Mesenchymal stem cell (in vitro differentiated cells and primary cell): ENCODE data around the gene AMIGO3.
"Not testable (repeated sequence)": the region's sequence is repeated elsewhere in the genome, so short reads cannot be mapped to it uniquely, and the experiment has no call there.

Experiments used
- DNase-seq: peaks from one replicate; pipeline ENCODE4 v3.0.0-alpha.2; 2013
- H2AFZ ChIP-seq: one replicate; pipeline ENCODE4 v1.6.1; 2013; ENCODE audit warnings: low read depth, mild to moderate bottlenecking, control low read depth, inconsistent platforms, low read length, moderate library complexity
- H2AK5ac ChIP-seq: 2 replicates; pipeline ENCODE4 v1.6.1; 2013; ENCODE audit warnings: low read length, moderate library complexity, mild to moderate bottlenecking, inconsistent platforms; ENCODE audit not compliant: severe bottlenecking
- H2BK120ac ChIP-seq: one replicate; pipeline ENCODE4 v1.6.1; 2013; ENCODE audit warnings: low read depth, mild to moderate bottlenecking, inconsistent platforms, low read length, moderate library complexity
- H2BK12ac ChIP-seq, 2 experiments: one replicate each; pipeline ENCODE4 v1.6.1; 2013; ENCODE audit warnings: inconsistent platforms in 2 of 2, low read length in 2 of 2, mild to moderate bottlenecking in 2 of 2, moderate library complexity in 2 of 2, control low read depth in 1 of 2
- H2BK15ac ChIP-seq: one replicate; pipeline ENCODE4 v1.6.1; 2013; ENCODE audit warnings: mild to moderate bottlenecking, low read depth, inconsistent platforms; ENCODE audit not compliant: poor library complexity, severe bottlenecking
- H2BK5ac ChIP-seq: 2 replicates; pipeline ENCODE4 v1.6.1; 2013; ENCODE audit warnings: low read depth, mild to moderate bottlenecking, low read length, control low read depth, inconsistent platforms; ENCODE audit not compliant: poor library complexity, severe bottlenecking
- H3K14ac ChIP-seq, 2 experiments: one replicate each; pipeline ENCODE4 v1.6.1; 2013; ENCODE audit warnings: inconsistent platforms in 2 of 2, low read length in 2 of 2, control low read depth in 1 of 2, mild to moderate bottlenecking in 1 of 2, moderate library complexity in 1 of 2
- H3K18ac ChIP-seq, 2 experiments: one replicate each; pipeline ENCODE4 v1.6.1; 2013; ENCODE audit warnings: inconsistent platforms in 2 of 2, low read length in 2 of 2, control low read depth in 1 of 2, low read depth in 1 of 2, mild to moderate bottlenecking in 1 of 2
- H3K23ac ChIP-seq, 2 experiments: one replicate each; pipeline ENCODE4 v1.6.1; 2013; ENCODE audit warnings: inconsistent platforms in 2 of 2, low read length in 2 of 2, mild to moderate bottlenecking in 2 of 2, moderate library complexity in 2 of 2, control low read depth in 1 of 2
- H3K27ac ChIP-seq: 2 replicates; pipeline ENCODE4 v1.5.1; 2013; ENCODE audit warnings: mild to moderate bottlenecking, moderate library complexity, low read length, control low read depth, inconsistent platforms; ENCODE audit not compliant: poor library complexity, severe bottlenecking
- H3K27me3 ChIP-seq, 2 experiments: 2 replicates each; pipeline versions ENCODE4 v1.6.1 to v1.7.0; 2013; ENCODE audit warnings: low read length in 2 of 2, mild to moderate bottlenecking in 2 of 2, moderate library complexity in 2 of 2, control low read depth in 1 of 2, inconsistent platforms in 1 of 2; ENCODE audit not compliant: control insufficient read depth in 1 of 2, insufficient read depth in 1 of 2
- H3K36me3 ChIP-seq, 2 experiments: 2 replicates each; pipeline versions ENCODE4 v1.6.1 to v1.7.0; 2013; ENCODE audit warnings: low read length in 2 of 2, control low read depth in 1 of 2, inconsistent platforms in 1 of 2, low read depth in 1 of 2, mild to moderate bottlenecking in 1 of 2; ENCODE audit not compliant: insufficient read depth in 2 of 2, control insufficient read depth in 1 of 2
- H3K4ac ChIP-seq, 2 experiments: one replicate each; pipeline ENCODE4 v1.6.1; 2013; ENCODE audit warnings: inconsistent platforms in 2 of 2, low read length in 2 of 2, mild to moderate bottlenecking in 2 of 2, moderate library complexity in 2 of 2, control low read depth in 1 of 2, low read depth in 1 of 2
- H3K4me1 ChIP-seq: 2 replicates; pipeline ENCODE4 v1.6.1; 2013; ENCODE audit warnings: low read depth, low read length, control low read depth; ENCODE audit not compliant: control insufficient read depth, insufficient read depth
- H3K4me2 ChIP-seq: 2 replicates; pipeline ENCODE4 v1.6.1; 2013; ENCODE audit warnings: low read length, mild to moderate bottlenecking, inconsistent platforms; ENCODE audit not compliant: poor library complexity, severe bottlenecking
- H3K4me3 ChIP-seq, 2 experiments: 2 replicates each; pipeline versions ENCODE4 v1.5.1 to v1.7.0; 2013; ENCODE audit warnings: low read length in 2 of 2, mild to moderate bottlenecking in 2 of 2, control low read depth in 1 of 2, low read depth in 1 of 2; ENCODE audit not compliant: insufficient read depth in 1 of 2
- H3K79me1 ChIP-seq: replicated peaks from 2 replicates; pipeline ENCODE4 v1.6.1; 2013; ENCODE audit warnings: mild to moderate bottlenecking, control low read depth, low read length, inconsistent platforms; ENCODE audit not compliant: poor library complexity, severe bottlenecking
- H3K9ac ChIP-seq: 2 replicates; pipeline ENCODE4 v1.7.0; 2013; ENCODE audit warnings: mild to moderate bottlenecking, low read length, moderate library complexity
- H3K9me3 ChIP-seq: 2 replicates; pipeline ENCODE4 v1.7.0; 2013; ENCODE audit warnings: mild to moderate bottlenecking, low read length; ENCODE audit not compliant: control insufficient read depth
- H4K8ac ChIP-seq: one replicate; pipeline ENCODE4 v1.6.1; 2013; ENCODE audit warnings: inconsistent platforms, mild to moderate bottlenecking, low read length, moderate library complexity
- H4K91ac ChIP-seq: one replicate; pipeline ENCODE4 v1.6.1; 2013; ENCODE audit warnings: mild to moderate bottlenecking, low read length, inconsistent platforms
- WGBS: methylation state at CpG from one replicate; pipeline ENCODE4 v1.1.7; 2013; ENCODE audit warnings: mixed read lengths; 5-methylcytosine and 5-hydroxymethylcytosine counted together

AMIGO3 gene

DNA sequence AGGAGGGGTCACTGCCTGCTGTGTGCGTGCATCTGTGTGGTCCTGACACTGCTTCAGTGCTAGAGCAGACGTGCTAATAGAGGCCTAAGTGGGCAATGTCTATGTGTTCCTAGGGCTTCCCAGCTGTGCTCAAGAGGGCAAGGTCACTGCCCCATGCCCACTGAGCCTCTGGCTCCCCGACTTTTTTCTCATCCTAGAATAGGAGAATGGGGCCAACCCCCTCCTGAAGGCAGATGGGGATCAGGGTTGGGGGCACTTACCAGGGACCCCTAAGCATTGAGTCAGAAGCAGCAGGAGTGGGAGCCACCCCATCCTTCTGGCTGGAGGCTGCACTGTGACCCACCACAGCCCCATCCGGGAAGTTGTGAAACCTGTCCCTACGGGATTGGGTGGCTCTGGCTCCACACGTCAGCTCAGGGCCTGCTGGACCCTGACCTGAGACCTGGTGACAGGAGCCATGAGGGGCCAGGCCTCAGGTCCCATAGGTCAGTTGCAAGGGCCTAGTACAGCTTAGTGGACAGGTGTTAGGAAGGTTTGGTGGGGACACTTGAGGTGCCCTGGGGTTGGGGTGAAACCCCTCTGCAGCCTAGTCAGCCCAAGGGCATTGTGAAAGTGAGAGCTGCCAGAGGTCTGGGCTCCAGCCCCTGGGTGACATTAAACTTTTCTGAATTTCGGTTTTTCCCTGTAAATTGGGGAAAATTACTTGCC lies 31.0 kb downstream of the AMIGO3 start:
- Histone ChIP-seq H3K4ac (peak overlapping the region in 1 of 2 experiments; percentile 24), H2BK12ac (peak overlapping the region in 1 of 2 experiments; percentile 10), H3K36me3 (peaks cover 10 to 19% of the 10 kb centered on the region in 2 experiments), H3K79me1 (peaks cover 13% of the 10 kb centered on the region), H3K4me3 (peak overlapping the region in 1 of 2 experiments; percentile 96), H3K4me1 (peaks cover 27% of the 10 kb centered on the region), H4K8ac (peak overlapping the region; percentile 20), H3K9ac (peak overlapping the region; percentile 95), H2AK5ac (peak overlapping the region; percentile 3)
- not testable (repeated sequence) for H2BK5ac ChIP-seq, H4K91ac ChIP-seq, H3K27ac ChIP-seq, DNase-seq, H3K9me3 ChIP-seq, H3K14ac ChIP-seq, H3K23ac ChIP-seq, H3K27me3 ChIP-seq, H2AFZ ChIP-seq, H3K18ac ChIP-seq, H3K4me2 ChIP-seq, H2BK15ac ChIP-seq, H2BK120ac ChIP-seq
- 97% methylated on average over 6 of the region's 7 CpGs for WGBS

DNA sequence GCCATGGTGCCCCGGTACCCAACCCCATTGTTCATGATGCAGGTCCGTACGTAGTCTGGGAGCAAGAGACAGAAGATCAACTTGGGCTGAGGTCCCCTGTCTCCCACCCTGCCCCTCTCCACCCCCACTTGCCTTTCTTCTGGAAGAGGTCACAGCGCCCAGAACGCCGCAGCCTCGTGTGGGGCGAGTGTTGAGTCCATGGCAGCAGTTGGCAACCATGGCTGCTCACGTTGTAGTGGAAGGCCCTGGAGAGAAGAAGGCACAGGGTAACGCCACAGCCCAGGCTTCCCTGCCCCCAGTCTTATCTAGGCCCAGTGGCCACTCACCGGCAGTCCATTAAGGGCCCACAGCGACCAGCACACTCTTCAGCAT lies 32.1 kb downstream of the AMIGO3 start:
- H3K18ac ChIP-seq, H3K4ac ChIP-seq, H2BK5ac ChIP-seq, H4K91ac ChIP-seq, H2BK120ac ChIP-seq, H2AFZ ChIP-seq, DNase-seq, H4K8ac ChIP-seq, H3K14ac ChIP-seq, H3K4me3 ChIP-seq, H3K4me2 ChIP-seq, H3K9me3 ChIP-seq, H3K27ac ChIP-seq, H3K23ac ChIP-seq, H2AK5ac ChIP-seq, H2BK12ac ChIP-seq, H2BK15ac ChIP-seq, H3K9ac ChIP-seq, H3K27me3 ChIP-seq: not testable (repeated sequence)
- Histone ChIP-seq H3K4me1 (peaks cover 38% of the 10 kb centered on the region), H3K36me3 (peaks cover 21 to 28% of the 10 kb centered on the region in 2 experiments), H3K79me1 (peaks cover 13% of the 10 kb centered on the region)
- WGBS, result 98% methylated on average over 11 of the region's 12 CpGs

DNA sequence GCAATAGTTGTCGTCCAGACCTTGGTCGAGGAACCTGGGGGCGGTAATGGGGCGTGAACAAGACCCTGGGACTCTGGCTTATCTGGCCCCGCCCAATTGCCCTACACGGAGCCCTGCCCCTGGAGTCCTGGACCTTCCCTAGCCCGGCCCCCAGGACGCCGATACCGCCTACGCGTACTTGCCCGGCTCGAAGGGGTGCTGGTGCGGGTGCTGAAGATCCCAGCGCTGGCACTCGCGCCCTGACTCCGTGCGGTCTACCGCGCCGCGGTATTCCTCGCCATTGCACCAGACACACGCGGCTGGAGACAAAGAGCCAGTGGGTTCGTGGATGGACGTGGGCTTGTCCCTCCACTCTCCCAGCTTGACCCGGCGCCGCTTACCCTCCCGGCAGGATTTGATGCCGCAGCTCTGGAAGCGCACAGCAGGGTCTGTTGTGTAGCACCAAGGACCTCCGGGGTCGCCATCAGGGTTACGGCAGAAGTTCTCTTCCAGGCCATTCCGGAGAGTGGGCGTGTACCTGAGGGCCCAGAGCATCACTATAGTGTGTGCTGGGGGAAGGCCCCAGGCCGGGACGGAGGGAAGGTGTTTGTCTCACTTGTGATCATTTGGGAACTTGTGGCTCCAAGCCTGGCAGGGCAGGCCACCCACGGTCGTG lies 32.6 kb downstream of the AMIGO3 start:
- not testable (repeated sequence) for H3K23ac ChIP-seq, H3K18ac ChIP-seq, H4K91ac ChIP-seq, H3K27me3 ChIP-seq, H2BK5ac ChIP-seq, H3K14ac ChIP-seq, H3K4ac ChIP-seq, H2BK12ac ChIP-seq, H2BK120ac ChIP-seq, H3K27ac ChIP-seq, H2BK15ac ChIP-seq, H2AK5ac ChIP-seq, H2AFZ ChIP-seq, H3K9me3 ChIP-seq, H3K9ac ChIP-seq, H4K8ac ChIP-seq
- Histone ChIP-seq H3K36me3 (peaks cover 26 to 33% of the 10 kb centered on the region in 2 experiments), H3K4me3 (peak overlapping the region; percentile 47 to 55), H3K4me1 (peaks cover 42% of the 10 kb centered on the region), H3K79me1 (peaks cover 13% of the 10 kb centered on the region), H3K4me2 (peak overlapping the region; percentile 63)
- DNase-seq, result peak; percentile 60
- WGBS, result 15% methylated on average over 43 of the region's 44 CpGs

DNA sequence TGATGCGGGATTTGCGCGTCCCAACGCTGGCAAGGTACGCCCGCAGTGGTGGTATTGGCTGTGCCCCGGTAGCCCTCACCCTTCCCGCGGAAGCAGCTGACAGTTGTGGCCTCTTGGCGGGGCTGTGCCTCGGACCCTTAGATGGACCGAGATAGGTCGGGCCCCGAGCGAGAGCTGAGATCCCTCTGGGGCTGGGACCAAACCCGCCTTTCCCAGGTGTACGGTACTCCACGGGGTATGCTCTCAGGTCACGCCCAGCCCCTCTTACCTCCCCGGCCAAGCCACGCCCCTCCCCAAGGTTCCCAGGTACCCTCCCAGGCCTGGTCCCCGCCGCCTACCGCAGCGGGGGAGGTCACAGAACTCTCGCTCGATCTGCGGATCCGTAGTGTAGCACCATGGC lies 33.1 kb downstream of the AMIGO3 start:
- peak overlapping the region; percentile 43 to 55 for H3K4me3 ChIP-seq
- not testable (repeated sequence) for H2BK15ac ChIP-seq, H2BK5ac ChIP-seq, H3K14ac ChIP-seq, H3K23ac ChIP-seq, H4K91ac ChIP-seq, H3K4ac ChIP-seq, H3K18ac ChIP-seq, H3K9ac ChIP-seq, H4K8ac ChIP-seq, H2AFZ ChIP-seq, H2AK5ac ChIP-seq, H2BK12ac ChIP-seq, H3K27ac ChIP-seq, DNase-seq, H3K27me3 ChIP-seq, H2BK120ac ChIP-seq, H3K9me3 ChIP-seq
- H3K4me1 ChIP-seq, result peaks cover 39% of the 10 kb centered on the region
- peaks cover 13% of the 10 kb centered on the region for H3K79me1 ChIP-seq
- H3K4me2 ChIP-seq, result peak overlapping the region; percentile 39
- peaks cover 31 to 36% of the 10 kb centered on the region in 2 experiments for H3K36me3 ChIP-seq
- WGBS, result 7% methylated on average over 12 of the region's 29 CpGs
